SK-N-SH treated with all-trans-retinoic acid at 6 μM for 48 hours (cell line): ENCODE results near the gene SEL1L3.

ENCODE experiments used
- ATAC-seq: fragments of 200-7000 bp; cut with Tn5 transposase; 3 replicates; pipeline ENCODE4 v1.9.1; 2020; ENCODE audit warnings: mild to moderate bottlenecking, moderate library complexity
- ARNTL ChIP-seq: fragments of 450-650 bp; formaldehyde crosslinking; IDR thresholded peaks from 2 replicates; pipeline ENCODE4 v1.5.0; 2020; ENCODE audit warnings: low read depth, mild to moderate bottlenecking, moderate library complexity, borderline replicate concordance
- BACH2 ChIP-seq: fragments of 250-450 bp; sonication (Bioruptor Pico); IDR thresholded peaks from 2 replicates; pipeline ENCODE4 v1.9.0; 2021; ENCODE audit warnings: mild to moderate bottlenecking, borderline replicate concordance
- CSDC2 ChIP-seq: fragments of 250-450 bp; sonication (Bioruptor Pico); IDR thresholded peaks from 2 replicates; pipeline ENCODE4 v1.5.0; 2020; ENCODE audit warnings: mild to moderate bottlenecking, moderate library complexity
- ESRRG ChIP-seq: fragments of 250-450 bp; sonication (Bioruptor Pico); IDR thresholded peaks from 2 replicates; pipeline ENCODE4 v1.6.1; 2021; ENCODE audit warnings: mild to moderate bottlenecking
- GLIS3 ChIP-seq: fragments of 250-450 bp; sonication (Bioruptor Pico); IDR thresholded peaks from 2 replicates; pipeline ENCODE4 v1.5.0; 2020; ENCODE audit warnings: mild to moderate bottlenecking, moderate library complexity
- OSR1 ChIP-seq: fragments of 250-450 bp; sonication (Bioruptor Pico); IDR thresholded peaks from 2 replicates; pipeline ENCODE4 v1.8.0; 2022; ENCODE audit warnings: moderate library complexity, mild to moderate bottlenecking, inconsistent platforms
- PPARA ChIP-seq: fragments of 250-450 bp; sonication (Bioruptor Pico); IDR thresholded peaks from 2 replicates; pipeline ENCODE4 v1.5.0; 2020; ENCODE audit warnings: mild to moderate bottlenecking, borderline replicate concordance
- RARB ChIP-seq: fragments of 250-450 bp; sonication (Bioruptor Pico); IDR thresholded peaks from 2 replicates; pipeline ENCODE4 v1.8.0; 2021; ENCODE audit warnings: mild to moderate bottlenecking, moderate library complexity
- SNAI2 ChIP-seq: fragments of 250-450 bp; sonication (Bioruptor Pico); IDR thresholded peaks from 2 replicates; pipeline ENCODE4 v1.5.0; 2020; ENCODE audit warnings: mild to moderate bottlenecking, moderate library complexity
- TCF4 ChIP-seq: fragments of 250-450 bp; sonication (Bioruptor Pico); IDR thresholded peaks from 2 replicates; pipeline ENCODE4 v1.8.0; 2021; ENCODE audit warnings: mild to moderate bottlenecking, moderate library complexity, borderline replicate concordance
- TOX ChIP-seq: fragments of 250-450 bp; sonication (Bioruptor Pico); IDR thresholded peaks from 2 replicates; pipeline ENCODE4 v1.8.0; 2021; ENCODE audit warnings: mild to moderate bottlenecking, moderate library complexity, borderline replicate concordance
- ZFP3 ChIP-seq: fragments of 250-450 bp; sonication (Bioruptor Pico); IDR thresholded peaks from 2 replicates; pipeline ENCODE4 v1.5.0; 2020; ENCODE audit warnings: mild to moderate bottlenecking, moderate library complexity
- ZFP30 ChIP-seq: fragments of 450-650 bp; formaldehyde crosslinking; IDR thresholded peaks from 2 replicates; pipeline ENCODE4 v1.5.0; 2022; ENCODE audit warnings: mild to moderate bottlenecking, moderate library complexity
- ZNF565 ChIP-seq: fragments of 450-650 bp; formaldehyde crosslinking; conservative IDR thresholded peaks from 2 replicates; pipeline ENCODE4 v1.5.0; 2020; ENCODE audit warnings: low read depth, mild to moderate bottlenecking, moderate library complexity
- ZNF70 ChIP-seq: fragments of 450-650 bp; formaldehyde crosslinking; IDR thresholded peaks from 2 replicates; pipeline ENCODE4 v1.5.0; 2020; ENCODE audit warnings: mild to moderate bottlenecking, moderate library complexity
- TF ChIP-seq, protein P1 (sequence below): fragments of 250-450 bp; sonication (Bioruptor Pico); IDR thresholded peaks from 2 replicates; pipeline ENCODE4 v1.5.1; 2020; ENCODE audit warnings: low read depth, mild to moderate bottlenecking, moderate library complexity
- TF ChIP-seq, protein P2 (sequence below): fragments of 250-450 bp; sonication (Bioruptor Pico); IDR thresholded peaks from 2 replicates; pipeline ENCODE4 v1.5.0; 2020; ENCODE audit warnings: mild to moderate bottlenecking, moderate library complexity
- TF ChIP-seq, protein P3 (sequence below): fragments of 250-450 bp; sonication (Bioruptor Pico); IDR thresholded peaks from 2 replicates; pipeline ENCODE4 v1.8.0; 2020; ENCODE audit warnings: mild to moderate bottlenecking, moderate library complexity, borderline replicate concordance
- TF ChIP-seq, protein P4 (sequence below): fragments of 250-450 bp; sonication (Bioruptor Pico); IDR thresholded peaks from 2 replicates; pipeline ENCODE4 v1.5.1; 2021; ENCODE audit warnings: mild to moderate bottlenecking, moderate library complexity
- TF ChIP-seq, protein P5 (sequence below): fragments of 250-450 bp; sonication (Bioruptor Pico); IDR thresholded peaks from 2 replicates; pipeline ENCODE4 v1.8.0; 2021; ENCODE audit warnings: low read depth, mild to moderate bottlenecking, moderate library complexity, borderline replicate concordance

SEL1L3 gene

DNA sequence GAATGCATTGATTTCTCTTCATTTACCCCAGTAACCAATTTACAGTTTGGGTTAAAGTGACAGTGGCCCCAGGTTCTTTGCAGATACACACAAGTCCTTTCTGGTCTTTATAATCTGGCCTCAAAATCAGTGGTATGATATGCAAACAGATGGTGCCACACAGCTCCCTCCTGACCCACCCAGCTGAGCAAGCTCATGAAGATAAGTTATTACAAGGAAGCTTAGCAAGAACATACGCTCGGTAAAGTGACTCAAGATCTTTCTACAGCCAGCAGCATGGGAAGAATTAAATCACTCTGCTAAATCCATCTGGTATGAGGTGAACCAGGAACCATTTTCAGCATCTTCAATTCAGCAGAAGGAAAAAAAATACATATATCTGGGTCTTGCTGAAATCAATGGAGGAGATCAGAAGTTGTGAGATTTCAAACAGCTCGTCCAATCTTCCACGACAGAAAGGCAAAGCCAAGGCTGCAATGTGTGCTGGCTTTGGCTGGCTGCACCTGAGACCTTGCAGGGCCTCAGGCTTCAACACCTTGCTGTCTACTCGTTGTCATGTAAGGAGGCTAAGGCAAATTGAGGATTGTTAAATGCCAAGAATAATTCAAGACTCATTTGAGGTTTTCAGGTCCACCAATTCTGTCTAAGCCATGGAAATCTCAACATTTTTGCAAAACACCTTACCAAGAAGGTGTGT, 28.2 kb downstream of the SEL1L3 start:
- TF ChIP-seq, protein P1, sequence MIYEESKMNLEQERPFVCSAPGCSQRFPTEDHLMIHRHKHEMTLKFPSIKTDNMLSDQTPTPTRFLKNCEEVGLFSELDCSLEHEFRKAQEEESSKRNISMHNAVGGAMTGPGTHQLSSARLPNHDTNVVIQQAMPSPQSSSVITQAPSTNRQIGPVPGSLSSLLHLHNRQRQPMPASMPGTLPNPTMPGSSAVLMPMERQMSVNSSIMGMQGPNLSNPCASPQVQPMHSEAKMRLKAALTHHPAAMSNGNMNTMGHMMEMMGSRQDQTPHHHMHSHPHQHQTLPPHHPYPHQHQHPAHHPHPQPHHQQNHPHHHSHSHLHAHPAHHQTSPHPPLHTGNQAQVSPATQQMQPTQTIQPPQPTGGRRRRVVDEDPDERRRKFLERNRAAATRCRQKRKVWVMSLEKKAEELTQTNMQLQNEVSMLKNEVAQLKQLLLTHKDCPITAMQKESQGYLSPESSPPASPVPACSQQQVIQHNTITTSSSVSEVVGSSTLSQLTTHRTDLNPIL (CRISPR knock-in tag): no peak
- TF ChIP-seq RARB (CRISPR knock-in tag) (no peak), PPARA (no peak), TCF4 (CRISPR knock-in tag) (no peak), SNAI2 (no peak), BACH2 (CRISPR knock-in tag) (no peak), OSR1 (CRISPR knock-in tag) (no peak), ZFP3 (CRISPR knock-in tag) (no peak), ARNTL (CRISPR knock-in tag) (no peak)
- TF ChIP-seq, protein P2, sequence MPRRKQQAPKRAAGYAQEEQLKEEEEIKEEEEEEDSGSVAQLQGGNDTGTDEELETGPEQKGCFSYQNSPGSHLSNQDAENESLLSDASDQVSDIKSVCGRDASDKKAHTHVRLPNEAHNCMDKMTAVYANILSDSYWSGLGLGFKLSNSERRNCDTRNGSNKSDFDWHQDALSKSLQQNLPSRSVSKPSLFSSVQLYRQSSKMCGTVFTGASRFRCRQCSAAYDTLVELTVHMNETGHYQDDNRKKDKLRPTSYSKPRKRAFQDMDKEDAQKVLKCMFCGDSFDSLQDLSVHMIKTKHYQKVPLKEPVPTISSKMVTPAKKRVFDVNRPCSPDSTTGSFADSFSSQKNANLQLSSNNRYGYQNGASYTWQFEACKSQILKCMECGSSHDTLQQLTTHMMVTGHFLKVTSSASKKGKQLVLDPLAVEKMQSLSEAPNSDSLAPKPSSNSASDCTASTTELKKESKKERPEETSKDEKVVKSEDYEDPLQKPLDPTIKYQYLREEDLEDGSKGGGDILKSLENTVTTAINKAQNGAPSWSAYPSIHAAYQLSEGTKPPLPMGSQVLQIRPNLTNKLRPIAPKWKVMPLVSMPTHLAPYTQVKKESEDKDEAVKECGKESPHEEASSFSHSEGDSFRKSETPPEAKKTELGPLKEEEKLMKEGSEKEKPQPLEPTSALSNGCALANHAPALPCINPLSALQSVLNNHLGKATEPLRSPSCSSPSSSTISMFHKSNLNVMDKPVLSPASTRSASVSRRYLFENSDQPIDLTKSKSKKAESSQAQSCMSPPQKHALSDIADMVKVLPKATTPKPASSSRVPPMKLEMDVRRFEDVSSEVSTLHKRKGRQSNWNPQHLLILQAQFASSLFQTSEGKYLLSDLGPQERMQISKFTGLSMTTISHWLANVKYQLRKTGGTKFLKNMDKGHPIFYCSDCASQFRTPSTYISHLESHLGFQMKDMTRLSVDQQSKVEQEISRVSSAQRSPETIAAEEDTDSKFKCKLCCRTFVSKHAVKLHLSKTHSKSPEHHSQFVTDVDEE (CRISPR knock-in tag): no peak

DNA sequence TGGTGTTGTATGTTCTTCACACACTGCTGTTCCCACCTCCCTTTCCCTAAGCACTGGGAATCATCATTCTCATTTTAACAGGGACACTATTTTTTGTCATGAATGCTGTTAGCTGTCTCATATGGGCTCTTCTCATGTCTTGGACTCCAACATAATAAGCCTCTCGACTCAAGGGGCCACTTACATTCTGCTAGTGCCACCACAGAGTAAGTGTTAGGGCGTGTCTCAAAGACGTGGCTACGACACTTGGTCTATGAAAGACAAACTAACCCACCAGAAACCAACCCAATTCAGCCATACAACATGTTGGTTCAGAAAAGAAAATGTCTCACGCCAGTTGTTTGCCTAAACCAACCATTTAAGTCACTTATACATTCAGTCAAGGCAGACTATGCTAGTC, 32.2 kb downstream of the SEL1L3 start:
- ATAC-seq: no peak
- no peak for TF ChIP-seq ZNF565 (CRISPR knock-in tag)
- TF ChIP-seq ZFP3 (CRISPR knock-in tag): no peak
- no peak for TF ChIP-seq RARB (CRISPR knock-in tag)
- TF ChIP-seq, protein P3, sequence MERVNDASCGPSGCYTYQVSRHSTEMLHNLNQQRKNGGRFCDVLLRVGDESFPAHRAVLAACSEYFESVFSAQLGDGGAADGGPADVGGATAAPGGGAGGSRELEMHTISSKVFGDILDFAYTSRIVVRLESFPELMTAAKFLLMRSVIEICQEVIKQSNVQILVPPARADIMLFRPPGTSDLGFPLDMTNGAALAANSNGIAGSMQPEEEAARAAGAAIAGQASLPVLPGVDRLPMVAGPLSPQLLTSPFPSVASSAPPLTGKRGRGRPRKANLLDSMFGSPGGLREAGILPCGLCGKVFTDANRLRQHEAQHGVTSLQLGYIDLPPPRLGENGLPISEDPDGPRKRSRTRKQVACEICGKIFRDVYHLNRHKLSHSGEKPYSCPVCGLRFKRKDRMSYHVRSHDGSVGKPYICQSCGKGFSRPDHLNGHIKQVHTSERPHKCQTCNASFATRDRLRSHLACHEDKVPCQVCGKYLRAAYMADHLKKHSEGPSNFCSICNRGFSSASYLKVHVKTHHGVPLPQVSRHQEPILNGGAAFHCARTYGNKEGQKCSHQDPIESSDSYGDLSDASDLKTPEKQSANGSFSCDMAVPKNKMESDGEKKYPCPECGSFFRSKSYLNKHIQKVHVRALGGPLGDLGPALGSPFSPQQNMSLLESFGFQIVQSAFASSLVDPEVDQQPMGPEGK (CRISPR knock-in tag): no peak
- TF ChIP-seq PPARA: no peak
- no peak for TF ChIP-seq ESRRG (CRISPR knock-in tag)
- TF ChIP-seq CSDC2 (CRISPR knock-in tag): no peak
- TF ChIP-seq, protein P2 (CRISPR knock-in tag): no peak
- TF ChIP-seq ZNF70: no peak
- no peak for TF ChIP-seq TOX
- no peak for TF ChIP-seq SNAI2
- TF ChIP-seq ARNTL (CRISPR knock-in tag): no peak
- TF ChIP-seq ZFP30 (CRISPR knock-in tag): no peak
- no peak for TF ChIP-seq GLIS3 (CRISPR knock-in tag)
- no peak for TF ChIP-seq TCF4 (CRISPR knock-in tag)

More for the DNA sequence above, 28.2 kb downstream of the SEL1L3 start:
- ATAC-seq: no peak

DNA sequence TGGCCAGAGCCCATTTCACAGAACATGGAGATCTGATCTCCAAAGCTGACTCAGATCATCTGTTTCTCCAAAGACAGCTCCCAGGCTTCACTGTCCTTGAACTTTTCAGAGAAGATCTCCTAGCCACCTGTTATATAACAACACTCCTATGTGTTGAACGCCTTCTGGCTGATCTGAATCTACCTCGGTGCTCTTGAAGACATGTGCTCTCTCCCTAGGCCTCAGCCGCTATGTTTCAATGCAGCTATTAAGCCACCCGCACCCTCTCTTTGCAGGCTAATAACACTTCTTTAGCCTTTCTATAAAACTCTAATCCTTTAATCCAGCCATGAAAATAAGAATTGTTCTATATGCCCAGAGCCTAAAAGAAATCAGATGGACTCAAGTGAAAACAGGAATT, 34.9 kb downstream of the SEL1L3 start:
- ATAC-seq: no peak
- TF ChIP-seq, protein P4, sequence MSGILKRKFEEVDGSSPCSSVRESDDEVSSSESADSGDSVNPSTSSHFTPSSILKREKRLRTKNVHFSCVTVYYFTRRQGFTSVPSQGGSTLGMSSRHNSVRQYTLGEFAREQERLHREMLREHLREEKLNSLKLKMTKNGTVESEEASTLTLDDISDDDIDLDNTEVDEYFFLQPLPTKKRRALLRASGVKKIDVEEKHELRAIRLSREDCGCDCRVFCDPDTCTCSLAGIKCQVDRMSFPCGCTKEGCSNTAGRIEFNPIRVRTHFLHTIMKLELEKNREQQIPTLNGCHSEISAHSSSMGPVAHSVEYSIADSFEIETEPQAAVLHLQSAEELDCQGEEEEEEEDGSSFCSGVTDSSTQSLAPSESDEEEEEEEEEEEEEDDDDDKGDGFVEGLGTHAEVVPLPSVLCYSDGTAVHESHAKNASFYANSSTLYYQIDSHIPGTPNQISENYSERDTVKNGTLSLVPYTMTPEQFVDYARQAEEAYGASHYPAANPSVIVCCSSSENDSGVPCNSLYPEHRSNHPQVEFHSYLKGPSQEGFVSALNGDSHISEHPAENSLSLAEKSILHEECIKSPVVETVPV (CRISPR knock-in tag): no peak
- TF ChIP-seq, protein P1 (CRISPR knock-in tag): no peak
- TF ChIP-seq, protein P5, sequence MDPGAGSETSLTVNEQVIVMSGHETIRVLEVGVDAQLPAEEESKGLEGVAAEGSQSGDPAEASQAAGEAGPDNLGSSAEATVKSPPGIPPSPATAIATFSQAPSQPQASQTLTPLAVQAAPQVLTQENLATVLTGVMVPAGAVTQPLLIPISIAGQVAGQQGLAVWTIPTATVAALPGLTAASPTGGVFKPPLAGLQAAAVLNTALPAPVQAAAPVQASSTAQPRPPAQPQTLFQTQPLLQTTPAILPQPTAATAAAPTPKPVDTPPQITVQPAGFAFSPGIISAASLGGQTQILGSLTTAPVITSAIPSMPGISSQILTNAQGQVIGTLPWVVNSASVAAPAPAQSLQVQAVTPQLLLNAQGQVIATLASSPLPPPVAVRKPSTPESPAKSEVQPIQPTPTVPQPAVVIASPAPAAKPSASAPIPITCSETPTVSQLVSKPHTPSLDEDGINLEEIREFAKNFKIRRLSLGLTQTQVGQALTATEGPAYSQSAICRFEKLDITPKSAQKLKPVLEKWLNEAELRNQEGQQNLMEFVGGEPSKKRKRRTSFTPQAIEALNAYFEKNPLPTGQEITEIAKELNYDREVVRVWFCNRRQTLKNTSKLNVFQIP (CRISPR knock-in tag): no peak
- TF ChIP-seq BACH2 (CRISPR knock-in tag): no peak
